ENCODE data around the gene SLC43A2. TPM values are rescaled to one million over a fixed set of nuclear protein-coding genes. Genes with fewer than 3 reads are reported as not detected.

The SLC43A2 gene
- total RNA-seq, 1 donor from 2014 or later = 13.9 TPM

GRCh38 chr17:1624650-1625049 is 4.0 kb downstream of the SLC43A2 start:
- no peak for DNase-seq (ENCODE audit: low read depth)

- DNase-seq (ENCODE audit: low read depth) = no peak
Observed at GRCh38 chr17:1623057-1623630, 5.5 kb downstream of the SLC43A2 start.

GRCh38 chr17:1621273-1621954 is 7.2 kb downstream of the SLC43A2 start:
- no peak for DNase-seq (ENCODE audit: low read depth)

- no peak for DNase-seq (ENCODE audit: low read depth)
Observed at GRCh38 chr17:1620486-1620885, 8.1 kb downstream of the SLC43A2 start.

- DNase-seq (ENCODE audit: low read depth) = no peak
Observed at GRCh38 chr17:1617620-1618174, 10.9 kb downstream of the SLC43A2 start.

- no peak for DNase-seq (ENCODE audit: low read depth)
Observed at GRCh38 chr17:1616101-1616500, 12.5 kb downstream of the SLC43A2 start.

- DNase-seq (ENCODE audit: low read depth) = no peak
Observed at GRCh38 chr17:1612400-1612799, 16.2 kb downstream of the SLC43A2 start.

- DNase-seq (ENCODE audit: low read depth) = no peak
Observed at GRCh38 chr17:1611715-1612114, 16.9 kb downstream of the SLC43A2 start.

GRCh38 chr17:1608676-1609075 is 20.0 kb downstream of the SLC43A2 start:
- no peak for DNase-seq (ENCODE audit: low read depth)

GRCh38 chr17:1607971-1608320 is 20.7 kb downstream of the SLC43A2 start:
- DNase-seq (ENCODE audit: low read depth) = no peak

GRCh38 chr17:1606352-1606985 is 22.2 kb downstream of the SLC43A2 start:
- no peak for DNase-seq (ENCODE audit: low read depth)

- no peak for DNase-seq (ENCODE audit: low read depth)
Observed at GRCh38 chr17:1605681-1606351, 22.8 kb downstream of the SLC43A2 start.

- peak; percentile 43 for DNase-seq (ENCODE audit: low read depth)
Observed at GRCh38 chr17:1604831-1605528, 23.7 kb downstream of the SLC43A2 start.

GRCh38 chr17:1601571-1601970 is 27.1 kb downstream of the SLC43A2 start:
- no peak for DNase-seq (ENCODE audit: low read depth)

- no peak for DNase-seq (ENCODE audit: low read depth)
Observed at GRCh38 chr17:1598399-1599095, 30.1 kb downstream of the SLC43A2 start.

GRCh38 chr17:1597861-1598342 is 30.7 kb downstream of the SLC43A2 start:
- no peak for DNase-seq (ENCODE audit: low read depth)

GRCh38 chr17:1593630-1593931 is 35.1 kb downstream of the SLC43A2 start:
- DNase-seq (ENCODE audit: low read depth) = no peak

GRCh38 chr17:1592751-1593629 is 35.6 kb downstream of the SLC43A2 start:
- no peak for DNase-seq (ENCODE audit: low read depth)

GRCh38 chr17:1591474-1592090 is 37.1 kb downstream of the SLC43A2 start:
- DNase-seq (ENCODE audit: low read depth) = no peak

Data from myocyte (in vitro differentiated cells).